ENCODE results near the gene SEC61B.

GRCh38 chr9:99269416-99269815 lies 47.3 kb downstream of the SEC61B start:
- TF ChIP-seq TAF1 (IDR thresholded peaks at IDR 0.05; ENCODE audit: low read depth, low read length) (no peak), POLR2A (IDR thresholded peaks at IDR 0.05; ENCODE audit: low read depth, low read length) (no peak), POLR2AphosphoS5 (IDR thresholded peaks at IDR 0.05; ENCODE audit: low read depth, low read length) (no peak)

All from GM12891 (cell line).